Activated T-cell treated with anti-CD3 and anti-CD28 coated beads for 1 hour (primary cell): ENCODE measurements around the gene BPIFB6.

Experiments
- DNase-seq: peaks from one replicate; pipeline ENCODE4 v3.0.0-alpha.2; 2020; ENCODE audit warnings: low read depth

BPIFB6 gene

DNA sequence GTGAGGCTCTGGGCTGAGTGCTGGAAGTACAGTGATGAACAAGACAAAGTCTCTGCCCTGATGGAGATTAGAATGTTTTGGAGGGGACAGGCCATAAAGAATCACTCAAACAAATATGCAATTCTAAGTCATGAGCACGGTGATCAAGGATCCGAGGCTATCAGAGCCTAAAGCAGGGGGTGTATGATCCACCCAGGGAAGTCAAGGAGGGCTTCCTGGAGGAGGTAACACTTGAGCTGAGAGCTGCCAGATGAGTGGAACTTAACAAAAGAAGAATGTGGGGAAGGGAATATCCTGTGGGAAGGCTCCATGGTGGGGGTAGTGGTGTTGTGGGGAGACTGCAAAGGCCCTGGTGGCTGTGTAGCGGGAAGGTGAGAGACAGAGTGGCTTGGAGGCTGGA is 60.2 kb downstream of the BPIFB6 start:
- DNase-seq = no peak

DNA sequence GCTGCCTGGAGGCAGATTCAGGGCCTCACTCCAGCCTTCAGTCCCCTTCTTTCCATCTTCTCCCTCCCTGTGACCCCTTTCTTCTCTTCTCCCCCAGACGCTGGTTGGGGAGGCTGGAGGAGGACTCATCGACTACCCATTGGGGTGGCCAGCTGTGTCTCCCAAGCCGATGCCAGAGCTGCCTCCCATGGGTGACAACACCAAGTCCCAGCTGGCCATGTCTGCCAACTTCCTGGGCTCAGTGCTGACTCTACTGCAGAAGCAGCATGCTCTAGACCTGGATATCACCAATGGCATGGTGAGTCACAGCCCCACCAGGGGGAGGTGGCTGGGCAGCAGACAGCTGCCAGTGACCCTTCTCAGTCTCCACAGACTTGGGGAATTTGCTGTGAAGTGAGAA is 60.9 kb downstream of the BPIFB6 start:
- no peak for DNase-seq

DNA sequence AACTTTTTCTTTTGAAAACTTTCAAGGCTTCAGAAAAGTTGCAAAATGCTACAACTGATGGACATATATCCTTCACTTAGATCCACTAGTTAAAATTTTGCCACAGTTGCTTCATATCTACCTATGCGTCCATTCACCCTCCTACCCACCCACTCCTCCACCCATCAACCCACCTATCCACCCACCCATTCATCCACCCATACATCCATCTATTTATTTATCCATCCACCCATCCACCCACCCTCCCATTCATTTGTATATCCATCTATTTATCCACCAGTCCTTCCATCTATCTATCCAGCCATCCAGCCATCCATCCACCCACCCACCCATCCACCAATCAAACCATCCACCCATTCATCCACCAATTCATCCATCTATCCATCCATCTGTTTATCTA is 61.6 kb downstream of the BPIFB6 start:
- no peak for DNase-seq

DNA sequence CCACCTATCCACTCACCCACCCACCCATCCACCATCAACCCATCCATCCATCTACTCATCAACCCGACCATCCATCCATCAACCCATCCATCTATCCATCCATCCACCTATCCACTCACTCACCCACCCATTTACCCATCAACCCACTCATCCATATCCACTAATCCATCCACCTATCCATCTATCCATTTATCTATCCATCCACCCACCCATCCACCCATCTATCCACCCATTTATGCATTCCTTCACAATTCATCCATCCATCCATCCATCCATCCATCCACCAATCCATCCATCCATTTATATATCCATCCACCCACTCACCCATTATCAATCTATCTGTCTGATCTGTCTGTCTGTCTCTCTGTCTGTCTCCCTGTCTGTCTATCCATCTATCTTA is 62.1 kb downstream of the BPIFB6 start:
- no peak for DNase-seq
